ENCODE data around the gene SAP30BP. TPM values are rescaled to one million over a fixed set of nuclear protein-coding genes. Genes with fewer than 3 reads are reported as not detected.

The SAP30BP gene
- total RNA-seq, 4 donors from 2014 or later: 33.9 to 72.7 (median 44.4) TPM

GRCh38 chr17:75642182-75642783 is 24.9 kb upstream of the SAP30BP start:
- H3K4me1 ChIP-seq: peaks cover 18 to 89% (median 29%) of the 10 kb centered on the region in 3 donors
- DNase-seq: no peak
- intact Hi-C loops (cut with DNase I): no loop called here

GRCh38 chr17:75642784-75643642 is 24.1 kb upstream of the SAP30BP start:
- Histone ChIP-seq H3K36me3 (peaks cover 0 to 38% (median 0%) of the 10 kb centered on the region in 3 donors), H3K9me3 (no peaks in the 10 kb centered on the region), H3K4me3 (no peak overlapping the region), H3K27me3 (no peaks in the 10 kb centered on the region), H3K4me1 (peaks cover 18 to 85% (median 29%) of the 10 kb centered on the region in 3 donors), H3K27ac (peak overlapping the region; percentile 77 to 89 (median 84))
- no peak for DNase-seq
- intact Hi-C loops (cut with DNase I): no loop called here
- no peak for TF ChIP-seq CTCF (IDR thresholded peaks at IDR 0.05)
- 55 to 62% methylated on average over 3 to 7 of the region's 17 CpGs for WGBS, 2 donors

More at GRCh38 chr17:75642182-75642783, 24.9 kb upstream of the SAP30BP start:
- H3K4me3 ChIP-seq: peak overlapping the region in 1 of 4 donors; percentile 48
- H3K9me3 ChIP-seq: no peaks in the 10 kb centered on the region
- no peak for TF ChIP-seq POLR2A (IDR thresholded peaks at IDR 0.05)
- TF ChIP-seq CTCF (IDR thresholded peaks at IDR 0.05): no peak
- no peaks in the 10 kb centered on the region for H3K27me3 ChIP-seq
- 47 to 57% methylated on average over 4 to 7 of the region's 7 CpGs for WGBS, 2 donors
- peaks cover 0 to 31% (median 0%) of the 10 kb centered on the region in 3 donors for H3K36me3 ChIP-seq
- H3K27ac ChIP-seq: peak overlapping the region; percentile 77 to 89 (median 84)

GRCh38 chr17:75643643-75644017 is 23.5 kb upstream of the SAP30BP start:
- Histone ChIP-seq H3K9me3 (no peaks in the 10 kb centered on the region), H3K4me1 (peaks cover 18 to 81% (median 29%) of the 10 kb centered on the region in 3 donors), H3K4me3 (no peak overlapping the region), H3K36me3 (peaks cover 0 to 44% (median 0%) of the 10 kb centered on the region in 3 donors), H3K27ac (peak overlapping the region; percentile 77 to 89 (median 84)), H3K27me3 (no peaks in the 10 kb centered on the region)
- TF ChIP-seq POLR2A (IDR thresholded peaks at IDR 0.05) (no peak), CTCF (IDR thresholded peaks at IDR 0.05) (no peak)
- 73% methylated on average over 3 of the region's 7 CpGs; no CpG with 5 or more reads in 1 of the 2 donors for WGBS, 2 donors
- DNase-seq: no peak
- intact Hi-C loops (cut with DNase I): no loop called here

- 48 to 67% methylated on average over 3 to 7 of the region's 7 CpGs for WGBS, 2 donors
- no peaks in the 10 kb centered on the region for H3K9me3 ChIP-seq
- peak overlapping the region; percentile 71 to 89 (median 81) for H3K27ac ChIP-seq
- H3K4me1 ChIP-seq: peaks cover 18 to 63% (median 25%) of the 10 kb centered on the region in 3 donors
- TF ChIP-seq POLR2A (IDR thresholded peaks at IDR 0.05) (no peak), CTCF (IDR thresholded peaks at IDR 0.05) (no peak)
- no peaks in the 10 kb centered on the region for H3K27me3 ChIP-seq
- no peak overlapping the region for H3K4me3 ChIP-seq
- DNase-seq: no peak
- H3K36me3 ChIP-seq: peaks cover 0 to 56% (median 5%) of the 10 kb centered on the region in 3 donors
- intact Hi-C loops (cut with DNase I): no loop called here
Observed at GRCh38 chr17:75645501-75645888, 21.6 kb upstream of the SAP30BP start.

Measured in esophagus squamous epithelium (tissue), 5 donors.